Chondrocyte (in vitro differentiated cells): ENCODE measurements around the gene CAD. TPM values are rescaled to one million over a fixed set of nuclear protein-coding genes. Genes with fewer than 3 reads are reported as not detected.
A peak's percentile ranks its signal among the peaks of the same experiment; 100 is the strongest.

Experiments used
- DNase-seq: peaks from one replicate; pipeline ENCODE4 v3.0.0; 2021; ENCODE audit warnings: mixed read lengths, low spot score
- H3K27ac Mint-ChIP-seq: one replicate; pipeline ENCODE4 v1.8.0; 2021; ENCODE audit warnings: mild to moderate bottlenecking, moderate library complexity, mixed read lengths; ENCODE audit not compliant: unreplicated experiment
- H3K27me3 Mint-ChIP-seq: 2 replicates; pipeline ENCODE4 v1.8.0; 2021; ENCODE audit warnings: low read depth, mixed read lengths
- H3K36me3 Mint-ChIP-seq: 2 replicates; pipeline ENCODE4 v1.8.0; 2021; ENCODE audit warnings: low read depth, mixed read lengths
- H3K4me1 Mint-ChIP-seq: 2 replicates; pipeline ENCODE4 v1.8.0; 2021; ENCODE audit warnings: low read depth, mild to moderate bottlenecking, mixed read lengths
- H3K4me3 Mint-ChIP-seq: one replicate; pipeline ENCODE4 v1.8.0; 2021; ENCODE audit warnings: mild to moderate bottlenecking, moderate library complexity, mixed read lengths; ENCODE audit not compliant: unreplicated experiment
- H3K9me3 Mint-ChIP-seq: 2 replicates; pipeline ENCODE4 v1.8.0; 2021; ENCODE audit warnings: low read depth, mixed read lengths
- CTCF ChIP-seq: fragments of 200-600 bp; sonication (generic); IDR thresholded peaks from 2 replicates; pipeline ENCODE4 v1.5.0; 2021; ENCODE audit warnings: antibody characterized with exemption, mild to moderate bottlenecking, moderate library complexity
- total RNA-seq: library from RNA; stranded (reverse); gene quantifications from 3 replicates; pipeline ENCODE4 v1.2.1, GENCODE V29; 2021

The CAD gene
- total RNA-seq, 1 donor from 2014 or later = 55.0 TPM

GRCh38 chr2:27243391-27244130 is 26.4 kb downstream of the CAD start:
- Mint-ChIP-seq H3K4me3 (no peak overlapping the region), H3K36me3 (peaks cover 45% of the 10 kb centered on the region)
- DNase-seq = no peak

DNA sequence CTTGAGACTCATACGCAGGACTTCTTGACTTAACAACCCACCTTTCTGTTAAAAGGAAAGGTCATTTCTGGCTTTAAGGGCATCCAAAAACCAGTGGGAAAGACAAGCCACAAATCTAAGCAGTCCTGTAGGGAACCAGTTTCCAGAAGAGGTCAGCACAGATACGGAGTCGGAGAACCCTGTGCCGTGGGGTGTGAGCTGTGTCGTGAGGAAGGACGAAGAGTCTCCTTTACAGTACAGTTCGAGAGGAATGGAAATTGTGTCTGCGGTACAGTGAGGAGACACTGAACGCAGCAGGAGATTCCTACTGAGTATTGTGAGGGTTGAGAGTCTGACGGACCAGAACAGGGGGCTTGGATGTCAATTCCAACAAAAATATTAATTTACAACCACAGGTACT is 27.9 kb downstream of the CAD start:
- Mint-ChIP-seq H3K9me3 (no peaks in the 10 kb centered on the region), H3K27ac (no peak overlapping the region), H3K36me3 (peaks cover 37% of the 10 kb centered on the region), H3K27me3 (no peaks in the 10 kb centered on the region), H3K4me1 (peaks cover 17% of the 10 kb centered on the region), H3K4me3 (no peak overlapping the region)
- no peak for DNase-seq
- TF ChIP-seq CTCF = no peak

More at GRCh38 chr2:27243391-27244130, 26.4 kb downstream of the CAD start:
- peaks cover 6% of the 10 kb centered on the region for H3K4me1 Mint-ChIP-seq
- no peaks in the 10 kb centered on the region for H3K27me3 Mint-ChIP-seq
- no peaks in the 10 kb centered on the region for H3K9me3 Mint-ChIP-seq
- no peak overlapping the region for H3K27ac Mint-ChIP-seq
- no peak for TF ChIP-seq CTCF

DNA sequence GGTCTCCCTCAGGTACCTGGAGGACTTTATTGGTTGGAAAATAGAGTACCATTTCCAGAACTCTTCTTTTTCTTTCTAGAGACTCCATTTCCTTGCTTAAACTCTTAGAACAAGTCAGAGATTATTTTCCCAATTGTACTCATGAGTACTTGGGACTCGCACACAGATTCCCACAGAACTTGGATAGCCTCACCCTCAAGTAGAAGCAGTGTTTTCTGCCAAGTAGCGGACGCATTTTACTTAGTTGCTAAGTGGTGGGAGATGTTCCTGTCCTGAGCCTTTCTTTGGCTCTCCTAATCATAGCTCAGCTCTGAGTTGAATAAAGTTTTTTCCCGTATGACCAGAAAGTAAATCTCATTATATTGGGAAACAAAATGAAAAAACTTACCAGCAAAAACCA is 28.5 kb downstream of the CAD start:
- Mint-ChIP-seq H3K9me3 (no peaks in the 10 kb centered on the region), H3K27ac (no peak overlapping the region), H3K4me3 (no peak overlapping the region), H3K4me1 (peaks cover 17% of the 10 kb centered on the region), H3K36me3 (peaks cover 32% of the 10 kb centered on the region), H3K27me3 (no peaks in the 10 kb centered on the region)
- no peak for DNase-seq
- no peak for TF ChIP-seq CTCF

DNA sequence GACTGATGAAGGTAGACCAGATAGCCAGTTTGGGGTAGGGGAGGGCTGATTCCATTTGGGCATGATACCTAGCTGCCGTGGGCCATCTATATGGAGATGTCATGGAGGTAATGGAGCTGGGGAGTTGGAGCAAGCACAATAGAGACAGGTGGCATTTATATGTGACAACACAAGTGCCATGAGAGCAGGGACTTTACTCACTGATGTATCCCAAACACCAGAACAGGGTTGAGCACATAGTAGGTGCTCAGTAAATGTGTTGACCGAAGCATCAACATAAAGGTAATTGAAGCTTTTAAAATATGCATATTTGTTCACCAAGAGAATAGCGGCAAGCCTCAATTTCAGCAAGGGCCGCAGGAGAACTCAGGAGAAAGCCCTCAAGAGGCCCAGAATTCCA is 30.7 kb downstream of the CAD start:
- peaks cover 14% of the 10 kb centered on the region for H3K36me3 Mint-ChIP-seq
- peaks cover 17% of the 10 kb centered on the region for H3K4me1 Mint-ChIP-seq
- no peak overlapping the region for H3K27ac Mint-ChIP-seq
- H3K4me3 Mint-ChIP-seq = no peak overlapping the region
- no peaks in the 10 kb centered on the region for H3K27me3 Mint-ChIP-seq
- TF ChIP-seq CTCF = no peak
- DNase-seq = no peak
- H3K9me3 Mint-ChIP-seq = no peaks in the 10 kb centered on the region

- DNase-seq = no peak
- peak overlapping the region; percentile 37 for H3K27ac Mint-ChIP-seq
- no peak for TF ChIP-seq CTCF
- H3K27me3 Mint-ChIP-seq = no peaks in the 10 kb centered on the region
- H3K4me3 Mint-ChIP-seq = no peak overlapping the region
- no peaks in the 10 kb centered on the region for H3K9me3 Mint-ChIP-seq
- H3K4me1 Mint-ChIP-seq = peaks cover 17% of the 10 kb centered on the region
- peaks cover 1% of the 10 kb centered on the region for H3K36me3 Mint-ChIP-seq
Measured at GRCh38 chr2:27249159-27249890, 32.2 kb downstream of the CAD start.
